ENCODE data around the gene DOHH.

Gene DOHH

DNA sequence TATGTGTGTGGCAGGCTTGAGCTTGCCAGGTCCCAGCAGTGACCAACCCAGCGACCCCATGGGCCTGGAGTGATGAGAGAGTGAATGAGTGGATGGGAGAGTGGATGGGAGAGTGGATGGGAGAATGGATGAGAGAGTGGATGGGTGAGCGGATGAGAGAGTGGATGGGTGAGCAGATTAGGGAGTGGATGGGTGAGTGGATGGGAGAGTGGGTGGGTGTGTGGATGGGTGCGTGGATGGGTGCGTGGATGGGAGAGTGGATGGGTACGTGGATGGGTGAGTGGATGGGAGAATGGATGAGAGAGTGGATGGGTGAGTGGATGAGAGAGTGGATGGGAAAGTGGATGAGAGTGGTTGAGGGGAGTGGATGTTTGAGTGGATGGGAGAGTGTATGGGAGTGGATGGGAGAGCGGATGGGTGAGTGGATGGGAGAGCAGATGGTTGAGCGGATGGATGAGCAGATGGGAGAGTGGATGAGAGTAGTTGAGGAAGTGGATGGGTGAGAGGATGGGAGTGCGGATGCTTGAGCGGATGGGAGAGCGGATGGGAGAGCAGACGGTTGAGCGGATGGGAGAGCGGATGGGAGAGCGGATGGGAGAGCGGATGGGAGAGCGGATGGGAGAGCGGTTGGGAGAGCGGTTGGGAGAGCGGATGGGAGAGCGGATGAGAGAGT, 28.2 kb upstream of the DOHH start:
- no peaks in the 10 kb centered on the region for H3K9me3 Mint-ChIP-seq

DNA sequence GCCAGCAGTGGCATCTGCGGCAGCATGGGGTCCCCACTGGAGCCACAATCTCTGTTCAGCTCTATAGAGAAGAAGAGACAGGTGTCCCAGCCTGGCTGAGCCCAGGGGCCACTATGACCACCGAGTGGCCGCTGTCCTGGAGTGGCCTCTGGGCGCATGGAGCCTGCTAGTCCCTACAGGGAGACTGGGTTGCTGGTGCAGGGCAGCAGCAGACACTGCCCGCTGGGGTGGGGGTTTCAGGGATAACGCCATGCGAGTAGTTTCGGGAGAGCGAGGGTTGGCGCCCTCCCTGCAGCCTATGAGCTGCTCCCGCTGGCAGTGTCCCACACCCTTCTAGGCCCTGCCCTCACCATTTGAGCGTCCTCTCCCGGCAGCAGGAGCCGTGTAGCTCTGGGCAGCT, 27.6 kb upstream of the DOHH start:
- DNase-seq: no peak
- no peak overlapping the region for H3K4me3 Mint-ChIP-seq
- peaks cover 13% of the 10 kb centered on the region for H3K36me3 Mint-ChIP-seq (ENCODE audit: low read depth)

More for the DNA sequence above, 28.2 kb upstream of the DOHH start:
- peaks cover 14% of the 10 kb centered on the region for H3K36me3 Mint-ChIP-seq (ENCODE audit: low read depth)
- peaks cover 10% of the 10 kb centered on the region for H3K4me1 Mint-ChIP-seq
- TF ChIP-seq, protein P1, sequence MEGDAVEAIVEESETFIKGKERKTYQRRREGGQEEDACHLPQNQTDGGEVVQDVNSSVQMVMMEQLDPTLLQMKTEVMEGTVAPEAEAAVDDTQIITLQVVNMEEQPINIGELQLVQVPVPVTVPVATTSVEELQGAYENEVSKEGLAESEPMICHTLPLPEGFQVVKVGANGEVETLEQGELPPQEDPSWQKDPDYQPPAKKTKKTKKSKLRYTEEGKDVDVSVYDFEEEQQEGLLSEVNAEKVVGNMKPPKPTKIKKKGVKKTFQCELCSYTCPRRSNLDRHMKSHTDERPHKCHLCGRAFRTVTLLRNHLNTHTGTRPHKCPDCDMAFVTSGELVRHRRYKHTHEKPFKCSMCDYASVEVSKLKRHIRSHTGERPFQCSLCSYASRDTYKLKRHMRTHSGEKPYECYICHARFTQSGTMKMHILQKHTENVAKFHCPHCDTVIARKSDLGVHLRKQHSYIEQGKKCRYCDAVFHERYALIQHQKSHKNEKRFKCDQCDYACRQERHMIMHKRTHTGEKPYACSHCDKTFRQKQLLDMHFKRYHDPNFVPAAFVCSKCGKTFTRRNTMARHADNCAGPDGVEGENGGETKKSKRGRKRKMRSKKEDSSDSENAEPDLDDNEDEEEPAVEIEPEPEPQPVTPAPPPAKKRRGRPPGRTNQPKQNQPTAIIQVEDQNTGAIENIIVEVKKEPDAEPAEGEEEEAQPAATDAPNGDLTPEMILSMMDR (IDR thresholded peaks at IDR 0.05): no peak
- peaks cover 3% of the 10 kb centered on the region for H3K27me3 Mint-ChIP-seq (ENCODE audit: low read depth, poor library complexity)
- DNase-seq: no peak
- no peak overlapping the region for H3K4me3 Mint-ChIP-seq
- H3K27ac Mint-ChIP-seq: no peak overlapping the region

DNA sequence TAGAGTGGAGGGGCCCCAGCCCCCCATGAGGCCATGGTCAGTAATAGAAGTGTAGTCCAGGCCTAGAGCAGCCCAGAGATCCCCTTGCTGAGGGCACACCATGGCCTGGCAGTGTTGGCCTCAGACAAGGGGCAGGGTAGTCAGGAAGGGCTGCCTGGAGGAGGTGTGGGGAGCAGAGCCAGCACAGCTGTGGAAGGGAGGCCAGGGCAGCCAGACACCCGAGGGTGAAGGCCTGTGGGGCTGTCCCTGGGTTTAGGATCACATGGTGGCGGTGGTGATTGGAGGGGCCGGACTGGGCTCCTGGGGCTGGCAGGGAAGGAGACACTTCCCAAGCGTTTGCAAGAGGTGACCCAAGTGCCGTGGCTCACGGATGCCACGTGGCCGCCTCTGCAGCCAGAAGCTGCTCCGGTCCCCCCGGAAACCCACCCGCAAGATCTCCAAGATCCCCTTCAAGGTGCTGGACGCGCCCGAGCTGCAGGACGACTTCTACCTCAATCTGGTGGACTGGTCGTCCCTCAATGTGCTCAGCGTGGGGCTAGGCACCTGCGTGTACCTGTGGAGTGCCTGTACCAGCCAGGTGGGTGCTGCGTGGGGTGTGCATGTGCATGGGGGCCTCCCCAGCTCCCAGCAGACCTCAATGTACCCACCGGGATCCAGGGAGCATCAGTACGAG, 26.9 kb upstream of the DOHH start:
- Mint-ChIP-seq H3K9me3 (no peaks in the 10 kb centered on the region), H3K4me3 (no peak overlapping the region), H3K27me3 (ENCODE audit: low read depth, poor library complexity) (peaks cover 3% of the 10 kb centered on the region), H3K27ac (no peak overlapping the region), H3K4me1 (peaks cover 10% of the 10 kb centered on the region), H3K36me3 (ENCODE audit: low read depth) (peaks cover 13% of the 10 kb centered on the region)
- TF ChIP-seq, protein P1 (IDR thresholded peaks at IDR 0.05): no peak
- no peak for DNase-seq

More for the DNA sequence above, 27.6 kb upstream of the DOHH start:
- TF ChIP-seq, protein P1 (IDR thresholded peaks at IDR 0.05): no peak
- no peak overlapping the region for H3K27ac Mint-ChIP-seq
- no peaks in the 10 kb centered on the region for H3K9me3 Mint-ChIP-seq
- H3K4me1 Mint-ChIP-seq: peaks cover 10% of the 10 kb centered on the region
- H3K27me3 Mint-ChIP-seq (ENCODE audit: low read depth, poor library complexity): peaks cover 3% of the 10 kb centered on the region

DNA sequence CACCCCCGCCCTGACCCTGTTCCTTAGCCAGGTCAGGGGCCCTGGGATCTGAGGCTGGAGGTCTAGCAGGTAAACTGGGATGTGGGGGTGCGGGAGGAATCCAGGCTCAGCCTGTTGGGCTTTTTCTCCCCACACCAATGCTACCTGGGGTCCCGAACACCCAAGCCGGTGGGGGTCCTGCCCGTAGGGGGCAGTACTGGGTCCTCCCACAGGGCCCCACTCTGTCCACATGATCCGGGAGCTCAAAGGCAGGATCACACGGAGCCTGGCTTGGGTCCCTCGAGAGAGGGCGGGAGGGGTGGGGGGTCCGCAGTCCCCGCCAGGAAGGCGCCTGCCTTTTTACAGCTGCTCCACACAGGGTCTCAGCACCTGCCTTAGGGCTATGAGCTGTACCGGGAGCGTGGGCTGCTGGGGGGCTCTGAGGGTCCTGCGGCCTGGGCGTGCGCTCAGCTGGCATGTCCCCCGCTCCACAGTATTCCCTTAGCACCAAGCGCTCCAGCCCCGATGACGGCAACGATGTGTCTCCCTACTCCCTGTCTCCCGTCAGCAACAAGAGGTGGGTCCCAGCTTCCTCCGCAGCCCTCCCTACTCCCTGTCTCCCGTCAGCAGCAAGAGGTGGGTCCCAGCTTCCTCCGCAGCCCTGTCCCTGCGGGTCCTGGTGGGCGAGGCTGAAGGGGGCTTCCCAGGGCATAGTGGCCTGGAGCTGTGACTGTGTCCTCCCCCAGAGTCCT, 26.2 kb upstream of the DOHH start:
- Mint-ChIP-seq H3K27me3 (ENCODE audit: low read depth, poor library complexity) (peaks cover 3% of the 10 kb centered on the region), H3K9me3 (no peaks in the 10 kb centered on the region), H3K36me3 (ENCODE audit: low read depth) (peaks cover 17% of the 10 kb centered on the region), H3K27ac (no peak overlapping the region), H3K4me3 (no peak overlapping the region), H3K4me1 (peaks cover 10% of the 10 kb centered on the region)
- no peak for DNase-seq
- TF ChIP-seq, protein P1 (IDR thresholded peaks at IDR 0.05): peak; percentile 13

DNA sequence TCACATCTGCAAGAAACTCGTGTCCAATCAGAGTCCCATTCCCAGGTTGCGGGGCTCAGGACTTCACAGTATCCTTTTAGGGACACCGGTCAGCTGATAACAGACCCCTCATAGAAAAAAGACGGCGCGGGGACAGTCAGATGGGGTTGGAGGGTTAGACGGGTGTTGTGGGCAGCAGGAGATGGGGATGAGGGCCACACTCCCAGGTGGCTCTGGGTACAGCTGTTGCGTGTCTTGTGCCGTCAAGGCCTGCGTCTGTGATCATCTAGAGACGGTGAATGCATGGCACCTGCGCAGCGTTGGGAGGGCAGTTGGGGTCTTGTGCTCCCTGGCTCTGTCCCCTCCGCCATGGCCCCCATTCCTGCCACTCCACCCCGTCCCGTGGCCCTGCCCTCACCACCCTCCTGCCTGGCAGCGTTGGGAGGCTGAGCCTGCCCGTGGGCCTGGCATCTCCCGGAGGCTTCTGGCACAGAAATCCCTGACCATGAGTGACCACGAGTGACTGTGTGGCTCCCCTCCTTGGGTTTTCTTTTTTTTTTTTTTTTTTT, 24.5 kb upstream of the DOHH start:
- Mint-ChIP-seq H3K9me3 (no peaks in the 10 kb centered on the region), H3K27me3 (ENCODE audit: low read depth, poor library complexity) (peaks cover 3% of the 10 kb centered on the region), H3K4me1 (peaks cover 15% of the 10 kb centered on the region), H3K27ac (no peak overlapping the region), H3K4me3 (no peak overlapping the region), H3K36me3 (ENCODE audit: low read depth) (peaks cover 26% of the 10 kb centered on the region)
- no peak for DNase-seq
- TF ChIP-seq, protein P1 (IDR thresholded peaks at IDR 0.05): no peak

All from nephron progenitor cell (in vitro differentiated cells).